MCF 10A (cell line): Measurements from ENCODE around the gene PIEZO2. TPM values are rescaled to one million over a fixed set of nuclear protein-coding genes. Genes with fewer than 3 reads are reported as not detected.

ENCODE experiments used
- BruUV-seq: library from RNA; stranded (reverse); fragments of 400-500 nt; replicated peaks from 2 replicates; lab custom pipeline; 2021; lab: Mats Ljungman, UMichigan
- CTCF ChIA-PET: fragments of 300-600 bp; sonication (Branson Sonifier 250); formaldehyde crosslinking; extraction: SDS; loops from one replicate; lab custom pipeline; 2021; ENCODE audit warnings: antibody characterized with exemption, inconsistent platforms; lab: Yijun Ruan, JAX
- POLR2A ChIA-PET: fragments of 300-600, 350-650 bp; sonication (Branson Sonifier 250); formaldehyde crosslinking; extraction: SDS; loops from one replicate; lab custom pipeline; 2020; ENCODE audit warnings: antibody characterized with exemption, inconsistent platforms; lab: Yijun Ruan, JAX
- DNase-seq: peaks from one replicate; pipeline ENCODE4 v3.0.0-alpha.2; 2018; ENCODE audit not compliant: unreplicated experiment
- H3K27ac Mint-ChIP-seq: one replicate; pipeline ENCODE4 v1.8.0; 2022; ENCODE audit warnings: mild to moderate bottlenecking, low read depth, mixed read lengths; ENCODE audit not compliant: unreplicated experiment
- H3K27me3 Mint-ChIP-seq: one replicate; pipeline ENCODE4 v1.8.0; 2022; ENCODE audit warnings: mixed read lengths; ENCODE audit not compliant: insufficient read depth, unreplicated experiment
- H3K36me3 Mint-ChIP-seq: one replicate; pipeline ENCODE4 v1.8.0; 2022; ENCODE audit warnings: mild to moderate bottlenecking, moderate library complexity, mixed read lengths; ENCODE audit not compliant: insufficient read depth, unreplicated experiment
- H3K4me1 Mint-ChIP-seq: one replicate; pipeline ENCODE4 v1.8.0; 2022; ENCODE audit warnings: mixed read lengths; ENCODE audit not compliant: insufficient read depth, unreplicated experiment
- H3K4me3 Mint-ChIP-seq: one replicate; pipeline ENCODE4 v1.8.0; 2022; ENCODE audit warnings: mild to moderate bottlenecking, moderate library complexity, mixed read lengths; ENCODE audit not compliant: unreplicated experiment
- H3K9me3 Mint-ChIP-seq: one replicate; pipeline ENCODE4 v1.8.0; 2022; ENCODE audit warnings: mixed read lengths; ENCODE audit not compliant: unreplicated experiment
- CTCF ChIP-seq: fragments of 200-600 bp; IDR thresholded peaks from one replicate; pipeline ENCODE4 v1.8.0; 2022; ENCODE audit warnings: antibody characterized with exemption, mild to moderate bottlenecking; ENCODE audit not compliant: unreplicated experiment
- intact Hi-C: fragments of 100-400 bp; cut with micrococcal nuclease; formaldehyde crosslinking; loops from 2 replicates; pipeline ENCODE4 v1.14.1; 2022
- total RNA-seq: library from RNA; stranded (reverse); gene quantifications from 2 replicates; pipeline ENCODE4 v1.2.3, GENCODE V29; 2022

The PIEZO2 gene
- total RNA-seq, 1 experiment from 2014 or later = 0.49 TPM

- intact Hi-C loops = loop anchor here (10.0 kb wide), 1 partner anchor 81 kb away; no protein-coding TSS in a partner anchor
- no TSS peak for BruUV-seq
These were observed 103.2 kb downstream of the PIEZO2 start for GRCh38 chr18:11046140-11046539.

GRCh38 chr18:11043694-11044093, 105.7 kb downstream of the PIEZO2 start:
- intact Hi-C loops = loop anchor here (5.0 to 10.0 kb wide), 3 partner anchors 36 to 481 kb away; no protein-coding TSS in a partner anchor
- ChIA-PET CTCF (interaction anchor here (6.1 kb wide), 1 partner anchor 192 kb away, joined by 137 read pairs; no protein-coding TSS in a partner anchor), POLR2A (no interaction called here)
- Mint-ChIP-seq H3K4me3 (no peak overlapping the region), H3K27me3 (no peaks in the 10 kb centered on the region), H3K36me3 (no peaks in the 10 kb centered on the region), H3K27ac (no peak overlapping the region), H3K4me1 (no peaks in the 10 kb centered on the region), H3K9me3 (no peaks in the 10 kb centered on the region)
- no peak for DNase-seq
- no peak for TF ChIP-seq CTCF
- no TSS peak for BruUV-seq

More at GRCh38 chr18:11046140-11046539, 103.2 kb downstream of the PIEZO2 start:
- Mint-ChIP-seq H3K36me3 (no peaks in the 10 kb centered on the region), H3K4me3 (no peak overlapping the region), H3K27me3 (no peaks in the 10 kb centered on the region), H3K4me1 (peaks cover 6% of the 10 kb centered on the region), H3K27ac (no peak overlapping the region), H3K9me3 (no peaks in the 10 kb centered on the region)
- CTCF ChIA-PET = interaction anchor here (1.4 kb wide), 1 partner anchor 195 kb away, joined by 6 read pairs; no protein-coding TSS in a partner anchor
- no peak for DNase-seq
- no peak for TF ChIP-seq CTCF
- POLR2A ChIA-PET = no interaction called here

GRCh38 chr18:11042247-11042646, 107.1 kb downstream of the PIEZO2 start:
- Mint-ChIP-seq H3K9me3 (no peaks in the 10 kb centered on the region), H3K27ac (peak overlapping the region; percentile 3), H3K4me1 (no peaks in the 10 kb centered on the region), H3K4me3 (no peak overlapping the region), H3K36me3 (no peaks in the 10 kb centered on the region), H3K27me3 (no peaks in the 10 kb centered on the region)
- DNase-seq = no peak
- no TSS peak for BruUV-seq
- TF ChIP-seq CTCF = no peak
- intact Hi-C loops = loop anchor here (5.0 to 10.0 kb wide), 3 partner anchors 35 to 480 kb away; no protein-coding TSS in a partner anchor
- ChIA-PET POLR2A (interaction anchor here (1.0 to 3.3 kb wide), 2 partner anchors 112 to 191 kb away, joined by 3 to 11 read pairs; no protein-coding TSS in a partner anchor), CTCF (interaction anchor here (0.9 to 6.1 kb wide), 8 partner anchors 9 to 511 kb away, joined by 3 to 137 read pairs (median 8); no protein-coding TSS in a partner anchor)

- H3K36me3 Mint-ChIP-seq = no peaks in the 10 kb centered on the region
- DNase-seq = peak; percentile 52
- no TSS peak for BruUV-seq
- H3K4me1 Mint-ChIP-seq = no peaks in the 10 kb centered on the region
- H3K27me3 Mint-ChIP-seq = no peaks in the 10 kb centered on the region
- H3K4me3 Mint-ChIP-seq = no peak overlapping the region
- intact Hi-C loops = loop anchor here (1.0 to 10.0 kb wide), 8 partner anchors 34 to 1070 kb away; no protein-coding TSS in a partner anchor
- POLR2A ChIA-PET = interaction anchor here (0.7 to 3.3 kb wide), 4 partner anchors 33 to 190 kb away, joined by 3 to 11 read pairs (median 3); no protein-coding TSS in a partner anchor
- no peak overlapping the region for H3K27ac Mint-ChIP-seq
- CTCF ChIA-PET = interaction anchor here (0.6 to 6.1 kb wide), 22 partner anchors 8 to 548 kb away, joined by 3 to 137 read pairs (median 7); no protein-coding TSS in a partner anchor
- no peaks in the 10 kb centered on the region for H3K9me3 Mint-ChIP-seq
- TF ChIP-seq CTCF = peak; percentile 88
These were observed 108.3 kb downstream of the PIEZO2 start for GRCh38 chr18:11040823-11041656.
